Activated CD4-positive, alpha-beta memory T cell treated with anti-CD3 and anti-CD28 coated beads for 36 hours (primary cell): ENCODE data around the gene PACRG. TPM values are rescaled to one million over a fixed set of nuclear protein-coding genes. Genes with fewer than 3 reads are reported as not detected.

Experiments used
- CTCF ChIA-PET: fragments of 350-600 bp; sonication (Branson Sonifier 250); formaldehyde crosslinking; loops from one replicate; lab custom pipeline; 2021; ENCODE audit warnings: antibody characterized with exemption, inconsistent platforms; lab: Charles Lee
- POLR2A ChIA-PET: fragments of 350-600 bp; sonication (Branson Sonifier 250); formaldehyde crosslinking; loops from one replicate; lab custom pipeline; 2021; ENCODE audit warnings: antibody characterized with exemption; lab: Charles Lee
- DNase-seq: peaks from one replicate; pipeline ENCODE4 v3.0.0-alpha.2; 2020
- H3K27ac Mint-ChIP-seq: one replicate; pipeline ENCODE4 v1.8.0; 2021; ENCODE audit warnings: mixed read lengths
- H3K27me3 Mint-ChIP-seq: one replicate; pipeline ENCODE4 v1.8.0; 2021; ENCODE audit warnings: mixed read lengths
- H3K36me3 Mint-ChIP-seq: one replicate; pipeline ENCODE4 v1.8.0; 2021; ENCODE audit warnings: mixed read lengths
- H3K4me1 Mint-ChIP-seq: one replicate; pipeline ENCODE4 v1.8.0; 2021; ENCODE audit warnings: low read depth, mixed read lengths
- H3K4me3 Mint-ChIP-seq: one replicate; pipeline ENCODE4 v1.8.0; 2021; ENCODE audit warnings: mild to moderate bottlenecking, mixed read lengths
- H3K9me3 Mint-ChIP-seq: one replicate; pipeline ENCODE4 v1.8.0; 2021; ENCODE audit warnings: mixed read lengths
- intact Hi-C: fragments of 100-400 bp; cut with micrococcal nuclease; formaldehyde crosslinking; loops from one replicate; pipeline ENCODE4 v1.15.1; 2023
- total RNA-seq, 2 experiments: library from RNA; stranded (reverse); gene quantifications; one replicate each; pipeline ENCODE4 v1.2.3, GENCODE V29; 2021

The PACRG gene
- total RNA-seq, 2 experiments from 2014 or later = not detected

- intact Hi-C loops = no loop called here
- Mint-ChIP-seq H3K4me3 (no peak overlapping the region), H3K27ac (no peak overlapping the region), H3K4me1 (no peaks in the 10 kb centered on the region), H3K36me3 (no peaks in the 10 kb centered on the region), H3K9me3 (peaks cover 8% of the 10 kb centered on the region), H3K27me3 (no peaks in the 10 kb centered on the region)
- ChIA-PET POLR2A (no interaction called here), CTCF (no interaction called here)
- DNase-seq = no peak
These were observed 280.4 kb downstream of the PACRG start for GRCh38 chr6:163008186-163008585.

- Mint-ChIP-seq H3K9me3 (peaks cover 7% of the 10 kb centered on the region), H3K36me3 (no peaks in the 10 kb centered on the region), H3K4me1 (no peaks in the 10 kb centered on the region), H3K27ac (no peak overlapping the region), H3K4me3 (no peak overlapping the region), H3K27me3 (no peaks in the 10 kb centered on the region)
- ChIA-PET CTCF (no interaction called here), POLR2A (no interaction called here)
- intact Hi-C loops = no loop called here
- no peak for DNase-seq
These were observed 280.9 kb downstream of the PACRG start for GRCh38 chr6:163008626-163009025.

- peaks cover 13% of the 10 kb centered on the region for H3K9me3 Mint-ChIP-seq
- no peak overlapping the region for H3K27ac Mint-ChIP-seq
- DNase-seq = no peak
- H3K4me3 Mint-ChIP-seq = no peak overlapping the region
- POLR2A ChIA-PET = no interaction called here
- intact Hi-C loops = no loop called here
- no peaks in the 10 kb centered on the region for H3K4me1 Mint-ChIP-seq
- CTCF ChIA-PET = no interaction called here
- H3K27me3 Mint-ChIP-seq = no peaks in the 10 kb centered on the region
- H3K36me3 Mint-ChIP-seq = no peaks in the 10 kb centered on the region
These were observed 282.4 kb downstream of the PACRG start for GRCh38 chr6:163010145-163010544.

- no peak for DNase-seq
- Mint-ChIP-seq H3K36me3 (no peaks in the 10 kb centered on the region), H3K4me1 (no peaks in the 10 kb centered on the region), H3K27me3 (no peaks in the 10 kb centered on the region), H3K4me3 (no peak overlapping the region), H3K27ac (no peak overlapping the region), H3K9me3 (peaks cover 14% of the 10 kb centered on the region)
- intact Hi-C loops = no loop called here
- POLR2A ChIA-PET = no interaction called here
- CTCF ChIA-PET = no interaction called here
These were observed 287.0 kb downstream of the PACRG start for GRCh38 chr6:163014736-163015135.

- intact Hi-C loops = no loop called here
- H3K27me3 Mint-ChIP-seq = no peaks in the 10 kb centered on the region
- no peaks in the 10 kb centered on the region for H3K36me3 Mint-ChIP-seq
- no peak for DNase-seq
- H3K4me3 Mint-ChIP-seq = no peak overlapping the region
- no peak overlapping the region for H3K27ac Mint-ChIP-seq
- ChIA-PET CTCF (no interaction called here), POLR2A (no interaction called here)
- no peaks in the 10 kb centered on the region for H3K4me1 Mint-ChIP-seq
- H3K9me3 Mint-ChIP-seq = peaks cover 14% of the 10 kb centered on the region
These were observed 290.0 kb downstream of the PACRG start for GRCh38 chr6:163017801-163018200.

- Mint-ChIP-seq H3K4me3 (no peak overlapping the region), H3K27ac (no peak overlapping the region), H3K9me3 (peaks cover 27% of the 10 kb centered on the region), H3K4me1 (no peaks in the 10 kb centered on the region), H3K36me3 (no peaks in the 10 kb centered on the region), H3K27me3 (no peaks in the 10 kb centered on the region)
- no peak for DNase-seq
- ChIA-PET CTCF (no interaction called here), POLR2A (no interaction called here)
- intact Hi-C loops = no loop called here
These were observed 292.2 kb downstream of the PACRG start for GRCh38 chr6:163019926-163020325.

- no peak for DNase-seq
- intact Hi-C loops = no loop called here
- no peaks in the 10 kb centered on the region for H3K4me1 Mint-ChIP-seq
- ChIA-PET POLR2A (no interaction called here), CTCF (no interaction called here)
- H3K27ac Mint-ChIP-seq = no peak overlapping the region
- H3K9me3 Mint-ChIP-seq = peaks cover 25% of the 10 kb centered on the region
- no peak overlapping the region for H3K4me3 Mint-ChIP-seq
- no peaks in the 10 kb centered on the region for H3K27me3 Mint-ChIP-seq
- no peaks in the 10 kb centered on the region for H3K36me3 Mint-ChIP-seq
These were observed 293.3 kb downstream of the PACRG start for GRCh38 chr6:163021054-163021453.

GRCh38 chr6:163023700-163024099, 295.9 kb downstream of the PACRG start:
- no peak for DNase-seq
- Mint-ChIP-seq H3K27ac (no peak overlapping the region), H3K9me3 (peaks cover 23% of the 10 kb centered on the region), H3K36me3 (no peaks in the 10 kb centered on the region), H3K27me3 (no peaks in the 10 kb centered on the region), H3K4me1 (no peaks in the 10 kb centered on the region), H3K4me3 (no peak overlapping the region)
- CTCF ChIA-PET = no interaction called here
- POLR2A ChIA-PET = no interaction called here
- intact Hi-C loops = no loop called here

- Mint-ChIP-seq H3K27ac (no peak overlapping the region), H3K9me3 (peaks cover 29% of the 10 kb centered on the region), H3K4me1 (no peaks in the 10 kb centered on the region), H3K4me3 (no peak overlapping the region), H3K27me3 (no peaks in the 10 kb centered on the region), H3K36me3 (no peaks in the 10 kb centered on the region)
- ChIA-PET CTCF (no interaction called here), POLR2A (no interaction called here)
- DNase-seq = no peak
- intact Hi-C loops = no loop called here
These were observed 299.1 kb downstream of the PACRG start for GRCh38 chr6:163026893-163027292.

GRCh38 chr6:163030980-163031379, 303.2 kb downstream of the PACRG start:
- DNase-seq = no peak
- Mint-ChIP-seq H3K9me3 (peaks cover 12% of the 10 kb centered on the region), H3K36me3 (no peaks in the 10 kb centered on the region), H3K4me3 (no peak overlapping the region), H3K4me1 (no peaks in the 10 kb centered on the region), H3K27me3 (no peaks in the 10 kb centered on the region), H3K27ac (no peak overlapping the region)
- intact Hi-C loops = no loop called here
- CTCF ChIA-PET = no interaction called here
- POLR2A ChIA-PET = no interaction called here

- intact Hi-C loops = no loop called here
- DNase-seq = no peak
- Mint-ChIP-seq H3K4me1 (no peaks in the 10 kb centered on the region), H3K36me3 (no peaks in the 10 kb centered on the region), H3K9me3 (peaks cover 12% of the 10 kb centered on the region), H3K27ac (no peak overlapping the region), H3K27me3 (no peaks in the 10 kb centered on the region), H3K4me3 (no peak overlapping the region)
- CTCF ChIA-PET = no interaction called here
- POLR2A ChIA-PET = no interaction called here
These were observed 304.2 kb downstream of the PACRG start for GRCh38 chr6:163031931-163032330.

GRCh38 chr6:163036160-163036645, 308.4 kb downstream of the PACRG start:
- intact Hi-C loops = no loop called here
- H3K27me3 Mint-ChIP-seq = no peaks in the 10 kb centered on the region
- CTCF ChIA-PET = no interaction called here
- H3K4me3 Mint-ChIP-seq = no peak overlapping the region
- H3K36me3 Mint-ChIP-seq = no peaks in the 10 kb centered on the region
- H3K9me3 Mint-ChIP-seq = peaks cover 16% of the 10 kb centered on the region
- H3K4me1 Mint-ChIP-seq = no peaks in the 10 kb centered on the region
- no peak for DNase-seq
- H3K27ac Mint-ChIP-seq = no peak overlapping the region
- POLR2A ChIA-PET = no interaction called here

- Mint-ChIP-seq H3K36me3 (no peaks in the 10 kb centered on the region), H3K27ac (no peak overlapping the region), H3K9me3 (peaks cover 8% of the 10 kb centered on the region), H3K4me3 (no peak overlapping the region), H3K27me3 (no peaks in the 10 kb centered on the region), H3K4me1 (no peaks in the 10 kb centered on the region)
- DNase-seq = no peak
- ChIA-PET POLR2A (no interaction called here), CTCF (no interaction called here)
- intact Hi-C loops = no loop called here
These were observed 310.5 kb downstream of the PACRG start for GRCh38 chr6:163038317-163038716.
